H1 (cell line): ENCODE data around the gene AP4M1. TPM values are rescaled to one million over a fixed set of nuclear protein-coding genes. Genes with fewer than 3 reads are reported as not detected.

ENCODE experiments used
- CTCF ChIA-PET: fragments of 300-600 bp; sonication (Branson Sonifier 250); formaldehyde crosslinking; loops from one replicate; lab custom pipeline; 2021; ENCODE audit not compliant: partially characterized antibody; lab: Charles Lee
- POLR2A ChIA-PET: fragments of 300-600 bp; sonication (Branson Sonifier 250); formaldehyde crosslinking; loops from one replicate; lab custom pipeline; 2021; ENCODE audit warnings: inconsistent platforms; ENCODE audit not compliant: partially characterized antibody; lab: Charles Lee
- DNase-seq, 2 experiments: peaks; one replicate each; pipeline versions ENCODE4 v3.0.0 to v3.0.0-alpha.2; 2010 to 2022; ENCODE audit warnings: low spot score in 2 of 2, low read depth in 1 of 2, mixed read lengths in 1 of 2
- FAIRE-seq: peaks from 2 replicates; lab custom pipeline; 2011; peaks lifted over from hg19 to GRCh38; lab: Jason Lieb, UNC
- H2AFZ ChIP-seq: 2 replicates; pipeline ENCODE4 v1.8.1; 2012; ENCODE audit warnings: low read length, inconsistent platforms
- H2AK5ac ChIP-seq: 2 replicates; pipeline ENCODE4 v1.6.1; 2013; ENCODE audit warnings: low read depth, low read length
- H2BK120ac ChIP-seq: replicated peaks from 2 replicates; pipeline ENCODE3; 2013; ENCODE audit warnings: low read depth, low read length, inconsistent platforms
- H2BK12ac ChIP-seq: 2 replicates; pipeline ENCODE4 v1.6.1; 2013; ENCODE audit warnings: low read depth, low read length
- H2BK15ac ChIP-seq: 2 replicates; pipeline ENCODE4 v1.6.1; 2013; ENCODE audit warnings: low read length
- H2BK20ac ChIP-seq: 2 replicates; pipeline ENCODE4 v1.6.1; 2013; ENCODE audit warnings: low read length
- H2BK5ac ChIP-seq: 2 replicates; pipeline ENCODE4 v1.6.1; 2013; ENCODE audit warnings: low read depth, low read length
- H3K14ac ChIP-seq: 2 replicates; pipeline ENCODE4 v1.6.1; 2013; ENCODE audit warnings: inconsistent platforms; ENCODE audit not compliant: insufficient read length
- H3K18ac ChIP-seq: 2 replicates; pipeline ENCODE4 v1.6.1; 2013; ENCODE audit warnings: low read length; ENCODE audit errors: extremely low read depth
- H3K23ac ChIP-seq: 2 replicates; pipeline ENCODE4 v1.6.1; 2013; ENCODE audit warnings: inconsistent platforms; ENCODE audit not compliant: insufficient read length
- H3K23me2 ChIP-seq: 2 replicates; pipeline ENCODE4 v1.6.1; 2013; ENCODE audit warnings: low read depth, low read length
- H3K27ac ChIP-seq: 2 replicates; pipeline ENCODE4 v1.6.1; 2011; ENCODE audit warnings: low read depth, low read length, inconsistent platforms
- H3K27me3 ChIP-seq, 4 experiments: replicated peaks in 1 of 4; 1 replicate in 1 of 4; 2 replicates in 3 of 4; pipeline versions ENCODE4 v1.6.1 to v1.8.1; 2011 to 2013; ENCODE audit warnings: low read length in 3 of 4, mild to moderate bottlenecking in 3 of 4, inconsistent platforms in 2 of 4, mixed read lengths in 2 of 4, moderate library complexity in 1 of 4; ENCODE audit not compliant: control insufficient read depth in 3 of 4, insufficient read depth in 3 of 4; ENCODE audit errors: extremely low read depth in 1 of 4
- H3K36me3 ChIP-seq, 4 experiments: 2 replicates each; pipeline versions ENCODE4 v1.6.1 to v1.8.1; 2011 to 2013; ENCODE audit warnings: mild to moderate bottlenecking in 4 of 4, low read length in 3 of 4, moderate library complexity in 2 of 4, control low read depth in 1 of 4, inconsistent platforms in 1 of 4; ENCODE audit not compliant: insufficient read depth in 4 of 4, control insufficient read depth in 2 of 4
- H3K4ac ChIP-seq: replicated peaks from 2 replicates; pipeline ENCODE3; 2013; ENCODE audit warnings: low read length, low read depth, mixed read lengths, inconsistent platforms; ENCODE audit not compliant: insufficient read length
- H3K4me1 ChIP-seq, 4 experiments: replicated peaks in 1 of 4; 1 replicate in 1 of 4; 2 replicates in 3 of 4; pipeline versions ENCODE4 v1.6.1 to v1.8.1; 2011 to 2013; ENCODE audit warnings: low read length in 3 of 4, inconsistent platforms in 2 of 4, mixed read lengths in 1 of 4; ENCODE audit not compliant: insufficient read depth in 4 of 4, control insufficient read depth in 3 of 4
- H3K4me2 ChIP-seq, 2 experiments: 2 replicates each; pipeline versions ENCODE4 v1.6.1 to v1.8.1; 2011 to 2013; ENCODE audit warnings: low read depth in 2 of 2, low read length in 2 of 2, control low read depth in 1 of 2, inconsistent platforms in 1 of 2, mild to moderate bottlenecking in 1 of 2; ENCODE audit not compliant: insufficient read depth in 1 of 2
- H3K4me3 ChIP-seq, 4 experiments: fragments of 200-600, 300-600 bp in 1 of 4; sonication (generic), shearing (Covaris generic), sonication (Bioruptor Twin) in 1 of 4; 2 replicates each; pipeline versions ENCODE4 v1.5.1 to v1.8.1; 2011 to 2016; ENCODE audit warnings: low read length in 4 of 4, low read depth in 3 of 4, control low read depth in 2 of 4, inconsistent platforms in 2 of 4, mild to moderate bottlenecking in 2 of 4, mixed read lengths in 1 of 4, moderate library complexity in 1 of 4; ENCODE audit not compliant: insufficient read depth in 2 of 4; ENCODE audit errors: extremely low read depth in 1 of 4
- H3K56ac ChIP-seq: replicated peaks from 2 replicates; pipeline ENCODE3; 2013; ENCODE audit warnings: low read depth, mild to moderate bottlenecking, mixed read lengths, low read length, inconsistent platforms; ENCODE audit not compliant: insufficient read length
- H3K79me1 ChIP-seq: 2 replicates; pipeline ENCODE4 v1.6.1; 2013; ENCODE audit warnings: low read depth, low read length, control low read depth
- H3K79me2 ChIP-seq, 2 experiments: 2 replicates each; pipeline versions ENCODE4 v1.6.1 to v1.8.1; 2012 to 2013; ENCODE audit warnings: low read length in 2 of 2, mild to moderate bottlenecking in 2 of 2, inconsistent platforms in 1 of 2; ENCODE audit not compliant: insufficient read depth in 2 of 2, control insufficient read depth in 1 of 2
- H3K9ac ChIP-seq, 4 experiments: replicated peaks in 1 of 4; 1 replicate in 1 of 4; 2 replicates in 3 of 4; pipeline versions ENCODE4 v1.6.1 to v1.8.1; 2011 to 2013; ENCODE audit warnings: low read depth in 3 of 4, low read length in 3 of 4, control low read depth in 2 of 4, mild to moderate bottlenecking in 2 of 4, moderate library complexity in 2 of 4, inconsistent platforms in 1 of 4; ENCODE audit errors: extremely low read depth in 1 of 4
- H3K9me3 ChIP-seq, 2 experiments: 2 replicates each; pipeline versions ENCODE4 v1.6.1 to v1.8.1; 2012 to 2013; ENCODE audit warnings: mild to moderate bottlenecking in 2 of 2, moderate library complexity in 2 of 2, control low read depth in 1 of 2, inconsistent platforms in 1 of 2, low read depth in 1 of 2, low read length in 1 of 2, mixed read lengths in 1 of 2; ENCODE audit not compliant: insufficient read depth in 2 of 2
- H4K20me1 ChIP-seq, 2 experiments: replicated peaks in 1 of 2; 2 replicates each; pipeline versions ENCODE3 to v1.8.1; 2011 to 2013; ENCODE audit warnings: inconsistent platforms in 2 of 2, low read length in 2 of 2, mild to moderate bottlenecking in 1 of 2; ENCODE audit not compliant: insufficient read depth in 2 of 2, control insufficient read depth in 1 of 2
- H4K5ac ChIP-seq: 2 replicates; pipeline ENCODE4 v1.6.1; 2013; ENCODE audit warnings: low read length, low read depth, mixed read lengths, inconsistent platforms; ENCODE audit not compliant: insufficient read length
- H4K8ac ChIP-seq: 2 replicates; pipeline ENCODE4 v1.8.0; 2013; ENCODE audit warnings: mild to moderate bottlenecking, moderate library complexity, low read length, inconsistent platforms; ENCODE audit not compliant: insufficient read depth; ENCODE audit errors: extremely low read depth
- H4K91ac ChIP-seq: replicated peaks from 2 replicates; pipeline ENCODE3; 2013; ENCODE audit warnings: low read length, mixed read lengths, inconsistent platforms; ENCODE audit not compliant: insufficient read length
- ATF3 ChIP-seq: IDR thresholded peaks from 2 replicates; pipeline ENCODE4 v1.6.1; 2011; ENCODE audit warnings: low read depth, mild to moderate bottlenecking, low read length; ENCODE audit not compliant: insufficient read depth
- BRCA1 ChIP-seq: IDR thresholded peaks from 2 replicates; pipeline ENCODE4 v1.6.1; 2012; ENCODE audit warnings: low read depth, low read length, improper control_type of control experiment
- CTCF ChIP-seq, 3 experiments: IDR thresholded peaks; 1 replicate in 2 of 3; 2 replicates in 1 of 3; pipeline versions ENCODE4 v1.5.1 to v1.6.1; 2011; ENCODE audit warnings: low read length in 3 of 3, mild to moderate bottlenecking in 3 of 3, inconsistent platforms in 2 of 3, low read depth in 1 of 3, moderate library complexity in 1 of 3; ENCODE audit not compliant: insufficient read depth in 1 of 3; ENCODE audit errors: control extremely low read depth in 1 of 3
- KDM1A ChIP-seq: fragments of 200-600, 300-600 bp; sonication (generic); IDR thresholded peaks from 2 replicates; pipeline ENCODE4 v1.7.1; 2016; ENCODE audit warnings: mild to moderate bottlenecking, low read length, borderline replicate concordance
- PHF8 ChIP-seq: fragments of 200-600 bp; sonication (generic); conservative IDR thresholded peaks from 2 replicates; pipeline ENCODE4 v1.7.1; 2012; ENCODE audit warnings: low read depth, mild to moderate bottlenecking, inconsistent platforms, low read length, moderate library complexity
- RAD21 ChIP-seq, 2 experiments: IDR thresholded peaks in 1 of 2; conservative IDR thresholded peaks in 1 of 2; 2 replicates each; pipeline ENCODE4 v1.6.1; 2011; ENCODE audit warnings: low read depth in 2 of 2, low read length in 2 of 2, improper control_type of control experiment in 1 of 2, inconsistent platforms in 1 of 2, mild to moderate bottlenecking in 1 of 2, moderate library complexity in 1 of 2
- SP4 ChIP-seq: IDR thresholded peaks from 2 replicates; pipeline ENCODE4 v1.6.1; 2012; ENCODE audit warnings: low read length, inconsistent platforms
- TEAD4 ChIP-seq: IDR thresholded peaks from 2 replicates; pipeline ENCODE4 v1.6.1; 2012; ENCODE audit warnings: low read depth, low read length, inconsistent platforms, mixed read lengths
- WGBS, 2 experiments: shearing (Covaris generic) in 1 of 2; methylation state at CpG; one replicate each; pipeline versions ENCODE4 v1.1.6 to v1.1.7; 2013 to 2015; ENCODE audit warnings: low lambda C conversion rate in 2 of 2, mixed read lengths in 2 of 2, inconsistent platforms in 1 of 2, low coverage in 1 of 2, missing lambda C conversion rate in 1 of 2; ENCODE audit not compliant: insufficient replicate concordance in 2 of 2, insufficient coverage in 1 of 2, insufficient read length in 1 of 2; ENCODE audit errors: extremely low coverage in 1 of 2, missing lambda C conversion rate in 1 of 2; 5-methylcytosine and 5-hydroxymethylcytosine counted together
- polyA plus RNA-seq, 7 experiments: library from polyadenylated mRNA; depleted of rRNA in 3 of 7; stranded (reverse) in 5 of 7; unstranded in 2 of 7; fragments of >200 nt in 5 of 7; fragments of 200-250 nt in 2 of 7; gene quantifications; 1 replicate in 5 of 7; 2 replicates in 1 of 7; 4 replicates in 1 of 7; pipeline versions ENCODE4 v1.2.1 to v1.2.3, GENCODE V29; 2011 to 2013; ENCODE audit warnings: missing spikeins in 2 of 7, mixed read lengths in 2 of 7
- total RNA-seq: library from RNA; stranded (reverse); fragmentation: NEBNext Ultra II Directional; extraction: Animal tissue kit (Norgen Biotek cat#: 25700); gene quantifications from 2 replicates; pipeline ENCODE4 v1.2.1, GENCODE V29; 2021

Gene AP4M1
- total and polyA plus RNA-seq, 2 of the 8 experiments (the other 6 are each of a cell fraction or from before 2014, with no cell fraction given): 15.2 to 16.6 TPM

GRCh38 chr7:100132697-100133151 is 31.3 kb downstream of the AP4M1 start:
- H2BK12ac ChIP-seq: no peak overlapping the region
- no peak overlapping the region for H4K91ac ChIP-seq
- FAIRE-seq (peak; percentile 48), DNase-seq (peak in 1 of 2 experiments; percentile 81)
- H3K4me2 ChIP-seq: no peak overlapping the region
- H4K20me1 ChIP-seq: no peaks in the 10 kb centered on the region
- H2AFZ ChIP-seq: no peak overlapping the region
- no peak overlapping the region for H3K14ac ChIP-seq
- ChIA-PET CTCF (interaction anchor here (0.6 to 9.0 kb wide), 40 partner anchors 9 to 498 kb away, joined by 3 to 108 read pairs (median 6); partner anchors contain the start of genes AP4M1, GAL3ST4, LAMTOR4 and MCM7), POLR2A (interaction anchor here (0.5 to 3.3 kb wide), 17 partner anchors 9 to 85 kb away, joined by 3 to 14 read pairs (median 5); partner anchors contain the start of genes AP4M1, GAL3ST4, GPC2 and MCM7)
- no peaks in the 10 kb centered on the region for H3K36me3 ChIP-seq
- no peaks in the 10 kb centered on the region for H3K9me3 ChIP-seq
- H2BK120ac ChIP-seq: no peak overlapping the region
- H3K4me3 ChIP-seq: no peak overlapping the region
- H2BK15ac ChIP-seq: no peak overlapping the region
- 0 out of 2 replicates have a peak overlapping the region, but pooled peaks have one; percentile 17 for H2BK20ac ChIP-seq
- H3K27ac ChIP-seq: no peak overlapping the region
- WGBS, 2 experiments: 18% methylated on average over 3 of the region's 3 CpGs; no CpG with 5 or more reads in 1 of the 2 experiments
- no peaks in the 10 kb centered on the region for H3K79me2 ChIP-seq
- H2BK5ac ChIP-seq: no peak overlapping the region
- no peaks in the 10 kb centered on the region for H3K79me1 ChIP-seq
- peaks cover 3% of the 10 kb centered on the region; the same call in 1 of the 2 replicates for H3K23me2 ChIP-seq
- peaks cover 0 to 11% (median 0%) of the 10 kb centered on the region in 4 experiments; a peak in 2 of 7 replicates for H3K27me3 ChIP-seq
- H3K23ac ChIP-seq: no peak overlapping the region
- H2AK5ac ChIP-seq: no peak overlapping the region
- no peak overlapping the region for H3K56ac ChIP-seq
- no peak overlapping the region for H4K8ac ChIP-seq
- no peak overlapping the region for H4K5ac ChIP-seq
- H3K18ac ChIP-seq: no peak overlapping the region
- peaks cover 0 to 8% (median 0%) of the 10 kb centered on the region in 4 experiments; a peak in 2 of 7 replicates for H3K4me1 ChIP-seq
- TF ChIP-seq BRCA1: no peak
- no peak for TF ChIP-seq KDM1A
- no peak for TF ChIP-seq PHF8
- TF ChIP-seq TEAD4: no peak
- peak; percentile 92 to 98 (median 97) for TF ChIP-seq CTCF (IDR thresholded peaks at IDR 0.05; ENCODE audit: control extremely low read depth in 1 of 3, insufficient read depth in 1 of 3, low read depth in 1 of 3, low read length in 3 of 3)
- no peak; the same call in 1 of the 2 replicates for TF ChIP-seq SP4
- no peak for TF ChIP-seq ATF3
- peak; percentile 97 to 98 for TF ChIP-seq RAD21 (IDR thresholded peaks at IDR 0.05 in 1 of 2, conservative IDR thresholded peaks at IDR 0.05 in 1 of 2; ENCODE audit: low read depth in 2 of 2, low read length in 2 of 2)
- no peak overlapping the region for H3K9ac ChIP-seq
- no peak overlapping the region for H3K4ac ChIP-seq
